ENCODE data around the gene USP13.

GRCh38 chr3:179797192-179797591, 144.4 kb downstream of the USP13 start:
- TF ChIP-seq CTCF (conservative IDR thresholded peaks at IDR 0.05; ENCODE audit: low read length) (no peak), EZH2phosphoT487 (IDR thresholded peaks at IDR 0.05; ENCODE audit: borderline replicate concordance, low read depth, low read length) (no peak)

Data from OCI-LY7 (cell line).